Retinal pigment epithelial cell (primary cell): Measurements from ENCODE around the gene ILKAP.

ENCODE experiments used
- DNase-seq: peaks from one replicate; pipeline ENCODE4 v3.0.0-alpha.2; 2010; ENCODE audit warnings: low read depth
- H3K4me3 ChIP-seq: 2 replicates; pipeline ENCODE4 v1.5.1; 2011; ENCODE audit warnings: mild to moderate bottlenecking, low read length, control low read depth, moderate library complexity
- CTCF ChIP-seq: conservative IDR thresholded peaks from 2 replicates; pipeline ENCODE4 v1.5.1; 2011; ENCODE audit warnings: low read depth, low read length, control low read depth, inconsistent platforms

Gene ILKAP

DNA sequence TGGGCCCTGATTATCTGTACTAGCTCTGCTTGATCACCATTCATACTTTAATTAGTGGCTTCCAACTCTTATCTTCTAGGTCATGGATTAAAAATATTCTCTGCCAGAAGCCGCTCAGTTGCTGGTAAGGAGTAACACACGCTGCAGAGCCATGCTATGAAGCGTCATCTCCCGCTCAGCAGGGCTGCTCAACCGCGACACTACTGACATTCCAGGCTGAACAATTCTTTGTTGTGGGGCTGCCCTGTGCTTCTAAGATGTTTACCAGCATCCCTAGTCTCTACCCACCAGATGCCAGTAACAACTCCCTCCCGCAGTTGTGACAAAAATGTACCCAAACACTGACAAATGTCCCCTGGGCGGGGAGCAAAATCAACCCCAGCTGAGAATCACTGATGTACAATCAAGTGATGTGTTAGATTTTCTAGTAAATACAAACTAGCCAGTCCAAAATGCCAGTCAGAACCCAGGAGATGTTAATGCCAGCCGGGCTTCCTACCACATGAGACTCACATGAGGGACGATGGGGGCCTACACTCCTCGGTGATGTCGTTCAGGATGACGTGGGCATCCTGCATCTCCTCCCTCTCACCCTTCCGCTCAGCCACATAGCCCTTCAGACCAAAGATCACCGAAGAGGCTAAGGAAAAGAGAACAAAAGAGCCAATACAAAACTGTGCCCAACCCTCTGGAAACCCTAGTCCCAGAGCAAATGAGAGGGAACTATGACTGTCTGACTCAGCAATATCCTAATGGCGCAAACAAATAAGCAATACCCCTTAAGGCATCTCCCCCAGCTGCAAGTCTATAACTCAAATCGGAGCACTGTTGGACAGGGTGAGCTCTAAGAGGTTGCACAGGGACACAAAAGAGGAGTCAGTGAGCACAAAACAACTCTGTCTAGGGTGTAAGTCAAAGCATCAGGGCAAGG lies 15.6 kb downstream of the ILKAP start:
- no peak for DNase-seq
- TF ChIP-seq CTCF: no peak
- no peak overlapping the region for H3K4me3 ChIP-seq

DNA sequence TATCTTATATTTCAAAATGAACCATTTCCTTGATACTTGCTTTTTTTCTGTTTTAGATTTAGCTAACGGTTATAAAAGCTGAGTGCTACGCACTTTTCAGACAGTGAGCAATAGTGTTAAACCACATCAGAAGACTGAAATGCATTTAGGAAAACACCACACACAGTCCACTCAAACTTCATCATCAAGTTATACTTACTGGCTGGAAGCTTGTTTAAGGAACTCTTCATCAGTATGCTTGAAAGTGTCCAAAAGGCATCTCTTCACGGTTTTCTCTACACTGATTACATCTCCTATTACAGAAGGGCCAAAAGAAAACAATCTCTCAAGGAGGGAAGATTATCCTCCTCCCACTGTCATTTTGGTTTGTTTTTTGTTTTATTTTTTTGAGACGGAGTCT lies 19.7 kb downstream of the ILKAP start:
- TF ChIP-seq CTCF: no peak
- H3K4me3 ChIP-seq: no peak overlapping the region

GRCh38 chr2:238182362-238182761 lies 21.1 kb downstream of the ILKAP start:
- DNase-seq: no peak
- no peak overlapping the region for H3K4me3 ChIP-seq
- no peak for TF ChIP-seq CTCF

More for the DNA sequence above, 19.7 kb downstream of the ILKAP start:
- DNase-seq: no peak

DNA sequence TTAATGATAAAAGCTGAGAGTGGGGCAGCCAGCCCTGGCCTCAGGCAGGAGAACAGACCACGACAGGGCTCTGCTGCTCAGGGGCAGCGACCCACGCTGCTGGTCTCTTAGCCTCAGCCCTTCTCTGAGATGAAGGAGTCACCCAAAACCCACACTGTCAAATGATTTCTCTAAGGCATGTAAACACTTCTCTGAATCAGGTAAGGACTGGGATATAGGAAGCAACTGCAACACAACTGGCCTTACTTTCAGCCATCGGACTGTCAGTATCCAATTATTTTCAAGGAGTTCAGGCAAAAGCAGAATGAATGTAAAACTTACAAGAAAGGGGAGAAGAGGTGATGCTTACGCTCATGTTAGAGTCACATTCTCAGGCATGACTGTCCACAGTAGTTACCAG lies 22.9 kb downstream of the ILKAP start:
- no peak overlapping the region for H3K4me3 ChIP-seq
- no peak for DNase-seq
- TF ChIP-seq CTCF: no peak

- H3K4me3 ChIP-seq: no peak overlapping the region
- TF ChIP-seq CTCF: no peak
- DNase-seq: no peak
Observed at GRCh38 chr2:238176613-238177012, 26.9 kb downstream of the ILKAP start.

DNA sequence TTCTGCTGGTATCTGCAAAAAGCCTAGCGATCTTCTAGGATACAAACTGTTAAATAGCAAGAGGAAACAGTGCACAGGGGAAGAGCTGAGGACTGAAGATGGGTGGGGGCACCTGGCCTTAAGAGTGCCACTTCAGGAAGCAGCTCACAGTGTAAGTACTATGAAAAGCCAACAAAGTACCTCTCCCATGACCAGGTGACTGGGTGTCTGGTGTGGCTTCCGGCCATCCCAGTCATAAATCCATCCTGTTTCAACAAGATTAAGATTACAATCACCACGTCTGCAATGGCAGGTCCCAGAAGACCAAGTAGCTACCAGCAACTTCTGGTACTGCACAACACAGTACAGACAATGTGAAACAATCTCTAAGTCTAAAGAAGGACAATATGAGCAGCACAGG lies 28.8 kb downstream of the ILKAP start:
- H3K4me3 ChIP-seq: no peak overlapping the region
- TF ChIP-seq CTCF: no peak
- DNase-seq: no peak

- no peak for DNase-seq
- H3K4me3 ChIP-seq: no peak overlapping the region
- TF ChIP-seq CTCF: no peak
Observed at GRCh38 chr2:238174291-238174690, 29.2 kb downstream of the ILKAP start.
